Calu3 (cell line): ENCODE results near the gene CRY2. TPM values are rescaled to one million over a fixed set of nuclear protein-coding genes. Genes with fewer than 3 reads are reported as not detected.

Source experiments
- BruUV-seq: library from RNA; stranded (reverse); fragments of 400-500 nt; replicated peaks from 2 replicates; lab custom pipeline; 2021; lab: Mats Ljungman, UMichigan
- CTCF ChIA-PET: fragments of 300-600 bp; sonication (Branson Sonifier 250); formaldehyde crosslinking; loops from one replicate; lab custom pipeline; 2022; ENCODE audit warnings: antibody characterized with exemption; lab: Charles Lee
- DNase-seq: peaks from one replicate; pipeline ENCODE4 v3.0.0; 2022
- H3K27ac Mint-ChIP-seq: one replicate; pipeline ENCODE4 v1.8.0; 2022; ENCODE audit warnings: mixed read lengths; ENCODE audit not compliant: unreplicated experiment
- H3K27me3 Mint-ChIP-seq: one replicate; pipeline ENCODE4 v1.8.0; 2022; ENCODE audit warnings: mixed read lengths; ENCODE audit not compliant: unreplicated experiment
- H3K36me3 Mint-ChIP-seq: one replicate; pipeline ENCODE4 v1.8.0; 2022; ENCODE audit warnings: mild to moderate bottlenecking, moderate library complexity, mixed read lengths; ENCODE audit not compliant: insufficient read depth, unreplicated experiment
- H3K4me1 Mint-ChIP-seq: one replicate; pipeline ENCODE4 v1.8.0; 2022; ENCODE audit warnings: mild to moderate bottlenecking, low read depth, mixed read lengths; ENCODE audit not compliant: unreplicated experiment
- H3K4me3 Mint-ChIP-seq: one replicate; pipeline ENCODE4 v1.8.0; 2022; ENCODE audit warnings: mild to moderate bottlenecking, low read depth, moderate library complexity, mixed read lengths; ENCODE audit not compliant: unreplicated experiment
- H3K9me3 Mint-ChIP-seq: one replicate; pipeline ENCODE4 v1.8.0; 2022; ENCODE audit warnings: low read depth, mixed read lengths; ENCODE audit not compliant: unreplicated experiment
- intact Hi-C: fragments of 100-400 bp; cut with micrococcal nuclease; formaldehyde crosslinking; loops from one replicate; pipeline ENCODE4 v1.10.0; 2022; ENCODE audit not compliant: unreplicated experiment
- total RNA-seq: library from RNA; stranded (reverse); gene quantifications from 2 replicates; pipeline ENCODE4 v1.2.3, GENCODE V29; 2022
- TF ChIP-seq, protein P1 (sequence below): fragments of 200-600 bp; IDR thresholded peaks from one replicate; pipeline ENCODE4 v1.8.0; 2022; ENCODE audit warnings: antibody characterized with exemption; ENCODE audit not compliant: unreplicated experiment

CRY2 gene
- total RNA-seq, 1 experiment from 2014 or later = 14.9 TPM

DNA sequence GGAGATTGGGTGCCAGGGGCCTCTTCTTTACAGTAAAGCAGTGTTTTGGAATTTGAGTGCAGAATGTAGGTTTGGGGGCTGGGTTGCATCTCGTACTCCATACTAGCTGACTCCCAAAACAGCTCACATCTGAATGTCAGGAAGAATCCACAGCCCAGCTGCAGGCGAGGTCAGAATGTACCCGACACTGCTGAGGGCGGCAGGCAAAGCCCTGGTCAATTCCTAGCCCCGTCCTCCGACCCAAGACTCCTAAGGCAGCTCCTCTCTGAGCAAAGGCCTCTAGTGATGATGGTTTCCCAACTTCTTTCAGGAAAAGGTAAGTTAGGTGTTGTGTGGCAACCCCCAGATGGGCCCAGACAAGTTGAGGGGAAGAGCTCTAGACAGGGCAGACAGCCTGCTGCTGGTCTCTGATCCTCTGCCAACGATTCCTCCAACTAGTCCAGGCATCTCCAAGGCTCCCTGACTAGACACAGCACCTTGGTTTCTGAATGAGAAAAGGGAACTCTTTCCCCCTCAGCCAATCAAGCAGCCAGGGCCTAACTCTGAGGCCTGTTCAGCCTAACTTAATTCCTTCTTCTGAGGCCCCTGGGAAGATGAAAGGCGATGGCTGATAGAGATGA is 83.8 kb downstream of the CRY2 start:
- Mint-ChIP-seq H3K36me3 (peaks cover 21% of the 10 kb centered on the region), H3K27ac (no peak overlapping the region), H3K9me3 (no peaks in the 10 kb centered on the region), H3K4me1 (peaks cover 11% of the 10 kb centered on the region), H3K4me3 (no peak overlapping the region), H3K27me3 (no peaks in the 10 kb centered on the region)
- intact Hi-C loops = no loop called here
- DNase-seq = no peak
- TF ChIP-seq, protein P1, sequence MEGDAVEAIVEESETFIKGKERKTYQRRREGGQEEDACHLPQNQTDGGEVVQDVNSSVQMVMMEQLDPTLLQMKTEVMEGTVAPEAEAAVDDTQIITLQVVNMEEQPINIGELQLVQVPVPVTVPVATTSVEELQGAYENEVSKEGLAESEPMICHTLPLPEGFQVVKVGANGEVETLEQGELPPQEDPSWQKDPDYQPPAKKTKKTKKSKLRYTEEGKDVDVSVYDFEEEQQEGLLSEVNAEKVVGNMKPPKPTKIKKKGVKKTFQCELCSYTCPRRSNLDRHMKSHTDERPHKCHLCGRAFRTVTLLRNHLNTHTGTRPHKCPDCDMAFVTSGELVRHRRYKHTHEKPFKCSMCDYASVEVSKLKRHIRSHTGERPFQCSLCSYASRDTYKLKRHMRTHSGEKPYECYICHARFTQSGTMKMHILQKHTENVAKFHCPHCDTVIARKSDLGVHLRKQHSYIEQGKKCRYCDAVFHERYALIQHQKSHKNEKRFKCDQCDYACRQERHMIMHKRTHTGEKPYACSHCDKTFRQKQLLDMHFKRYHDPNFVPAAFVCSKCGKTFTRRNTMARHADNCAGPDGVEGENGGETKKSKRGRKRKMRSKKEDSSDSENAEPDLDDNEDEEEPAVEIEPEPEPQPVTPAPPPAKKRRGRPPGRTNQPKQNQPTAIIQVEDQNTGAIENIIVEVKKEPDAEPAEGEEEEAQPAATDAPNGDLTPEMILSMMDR = no peak
- BruUV-seq = no TSS peak
- CTCF ChIA-PET = interaction anchor here (0.7 kb wide), 2 partner anchors 63 to 76 kb away, joined by 3 to 5 read pairs; no protein-coding TSS in a partner anchor

DNA sequence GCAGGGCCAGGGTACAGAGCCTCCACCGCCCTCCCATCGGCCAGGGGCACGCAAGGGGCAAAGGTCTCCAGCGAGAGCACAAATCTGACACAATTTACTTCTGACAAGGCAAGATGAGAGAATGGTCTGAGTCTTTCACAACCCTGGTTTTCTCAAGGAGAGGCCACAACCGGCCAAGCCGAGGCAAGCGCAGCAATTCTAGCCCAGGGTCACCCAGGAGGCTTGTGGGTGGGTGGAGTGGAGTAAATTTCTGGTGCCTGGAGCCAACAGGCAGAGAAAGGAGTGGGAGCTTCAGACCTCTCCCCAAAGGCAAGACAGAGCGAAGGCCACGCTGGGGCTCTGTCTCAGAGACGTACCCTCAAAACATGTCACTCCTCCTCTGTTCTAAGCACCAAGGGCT is 84.5 kb downstream of the CRY2 start:
- BruUV-seq = no TSS peak
- CTCF ChIA-PET = no interaction called here

DNA sequence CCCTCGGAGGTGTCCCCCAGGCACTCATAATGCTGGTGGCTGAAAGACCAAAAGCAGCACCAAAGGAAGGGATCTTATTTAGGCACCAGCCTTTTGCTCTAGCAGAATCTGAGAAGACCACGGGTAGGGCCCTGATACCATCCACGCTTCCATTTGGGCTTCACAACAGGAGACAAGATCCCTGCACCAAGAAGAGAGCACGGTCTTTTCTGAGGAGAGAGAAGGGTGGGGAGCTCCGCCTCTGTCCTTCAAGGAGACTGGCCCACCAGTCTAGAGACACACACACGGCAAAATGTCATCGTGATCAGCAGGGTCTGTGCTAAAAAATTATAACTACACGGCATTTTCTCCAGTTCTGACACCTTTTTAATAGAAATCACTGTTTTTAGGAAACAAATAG is 84.9 kb downstream of the CRY2 start:
- no peak overlapping the region for H3K27ac Mint-ChIP-seq

More for the DNA sequence above, 84.5 kb downstream of the CRY2 start:
- no peaks in the 10 kb centered on the region for H3K9me3 Mint-ChIP-seq
- no peak overlapping the region for H3K27ac Mint-ChIP-seq
- peaks cover 21% of the 10 kb centered on the region for H3K36me3 Mint-ChIP-seq
- no peak overlapping the region for H3K4me3 Mint-ChIP-seq
- intact Hi-C loops = no loop called here
- TF ChIP-seq, protein P1 = no peak
- no peaks in the 10 kb centered on the region for H3K27me3 Mint-ChIP-seq
- DNase-seq = no peak
- peaks cover 11% of the 10 kb centered on the region for H3K4me1 Mint-ChIP-seq

More for the DNA sequence above, 84.9 kb downstream of the CRY2 start:
- CTCF ChIA-PET = no interaction called here
- H3K36me3 Mint-ChIP-seq = peaks cover 21% of the 10 kb centered on the region
- peaks cover 11% of the 10 kb centered on the region for H3K4me1 Mint-ChIP-seq
- no peaks in the 10 kb centered on the region for H3K9me3 Mint-ChIP-seq
- no peak for DNase-seq
- no peaks in the 10 kb centered on the region for H3K27me3 Mint-ChIP-seq
- no TSS peak for BruUV-seq
- H3K4me3 Mint-ChIP-seq = no peak overlapping the region
- intact Hi-C loops = no loop called here
- TF ChIP-seq, protein P1 = no peak

Other genes with a start within 250 kb of the CRY2 start
- gene CHST1, start 181.9 kb upstream of the CRY2 start, total RNA-seq = not detected in 2 replicates
- gene SLC35C1, start 42.3 kb upstream of the CRY2 start, total RNA-seq = 18.1 and 20.5 TPM in 2 replicates
- gene MAPK8IP1, start 38.2 kb downstream of the CRY2 start, total RNA-seq = 4.1 and 4.9 TPM in 2 replicates
- 0.99 and 2.1 TPM in 2 replicates for gene FREY1, start 59.8 kb downstream of the CRY2 start, total RNA-seq
- 32.9 and 34.5 TPM in 2 replicates for gene PEX16, start 70.4 kb downstream of the CRY2 start, total RNA-seq
- 30.1 and 33.9 TPM in 2 replicates for gene LARGE2, start 75.2 kb downstream of the CRY2 start, total RNA-seq